ENCODE data around the gene SAP30L.

Gene SAP30L, protein sequence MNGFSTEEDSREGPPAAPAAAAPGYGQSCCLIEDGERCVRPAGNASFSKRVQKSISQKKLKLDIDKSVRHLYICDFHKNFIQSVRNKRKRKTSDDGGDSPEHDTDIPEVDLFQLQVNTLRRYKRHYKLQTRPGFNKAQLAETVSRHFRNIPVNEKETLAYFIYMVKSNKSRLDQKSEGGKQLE

DNA sequence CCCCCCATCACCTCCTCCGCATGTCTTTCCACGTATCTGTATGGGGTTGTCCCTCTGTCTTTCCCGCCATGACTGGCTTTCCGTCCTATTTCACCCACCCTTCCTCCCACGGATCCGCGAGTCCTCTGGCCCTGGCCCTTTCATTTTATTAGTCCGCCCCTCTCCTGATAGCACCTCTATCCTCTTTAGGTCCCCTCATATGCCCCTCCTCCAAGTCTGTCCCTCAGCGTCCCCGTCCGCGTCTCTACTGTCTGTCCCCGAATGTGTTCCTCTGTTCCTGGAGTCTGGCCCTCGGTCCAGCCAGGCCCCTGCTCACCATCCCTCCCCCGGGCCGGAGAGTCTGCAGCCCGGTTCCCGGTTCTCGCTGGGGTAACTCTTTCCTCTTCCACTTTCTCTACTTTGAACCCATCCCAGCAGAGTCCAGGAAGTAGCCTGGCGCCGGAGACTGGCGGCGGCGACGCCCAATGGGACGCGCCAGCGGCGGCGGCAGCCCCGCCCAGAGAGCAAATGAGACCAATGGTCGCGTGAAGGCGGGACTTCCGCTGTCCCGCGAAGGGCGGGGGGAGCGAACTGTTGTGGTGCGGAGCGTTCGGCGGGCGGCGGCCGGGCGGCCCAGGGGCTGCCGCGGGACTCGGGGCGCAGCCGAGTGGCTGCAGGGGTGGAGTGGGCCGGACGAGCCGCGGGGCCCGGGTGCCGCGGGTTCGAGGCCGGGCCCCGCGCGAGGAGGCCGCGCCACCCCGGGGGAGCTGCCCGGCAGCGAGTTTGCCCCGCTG, at the start of gene SAP30L:
Gene SAP30L, plus strand, starts transcription at position 576 of the 773 bp plus-strand sequence. CDS start 608 bp downstream, outside the sequence.
- DNase-seq, result peak; percentile 40 to 96 (median 91)

DNA sequence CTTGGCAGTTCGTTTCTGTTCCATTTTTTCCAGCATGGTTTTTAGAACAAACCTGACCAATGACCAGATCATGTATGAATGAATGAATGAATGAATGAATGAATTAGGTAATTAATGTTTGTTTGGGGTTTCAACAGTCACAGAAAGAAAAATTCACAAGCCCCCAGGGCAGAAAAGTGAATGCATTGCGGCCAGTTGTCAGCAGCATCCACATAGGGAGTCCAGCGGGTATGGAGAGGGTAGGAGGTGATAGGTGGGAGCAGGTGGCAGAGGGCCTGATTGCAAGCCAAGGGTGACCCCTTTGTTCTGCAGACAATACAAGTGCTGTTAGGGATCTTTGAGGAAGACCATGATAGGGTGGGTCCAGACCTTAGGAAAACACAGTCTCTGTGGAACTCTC, 49.7 kb upstream of the SAP30L start:
- no peak for DNase-seq

DNA sequence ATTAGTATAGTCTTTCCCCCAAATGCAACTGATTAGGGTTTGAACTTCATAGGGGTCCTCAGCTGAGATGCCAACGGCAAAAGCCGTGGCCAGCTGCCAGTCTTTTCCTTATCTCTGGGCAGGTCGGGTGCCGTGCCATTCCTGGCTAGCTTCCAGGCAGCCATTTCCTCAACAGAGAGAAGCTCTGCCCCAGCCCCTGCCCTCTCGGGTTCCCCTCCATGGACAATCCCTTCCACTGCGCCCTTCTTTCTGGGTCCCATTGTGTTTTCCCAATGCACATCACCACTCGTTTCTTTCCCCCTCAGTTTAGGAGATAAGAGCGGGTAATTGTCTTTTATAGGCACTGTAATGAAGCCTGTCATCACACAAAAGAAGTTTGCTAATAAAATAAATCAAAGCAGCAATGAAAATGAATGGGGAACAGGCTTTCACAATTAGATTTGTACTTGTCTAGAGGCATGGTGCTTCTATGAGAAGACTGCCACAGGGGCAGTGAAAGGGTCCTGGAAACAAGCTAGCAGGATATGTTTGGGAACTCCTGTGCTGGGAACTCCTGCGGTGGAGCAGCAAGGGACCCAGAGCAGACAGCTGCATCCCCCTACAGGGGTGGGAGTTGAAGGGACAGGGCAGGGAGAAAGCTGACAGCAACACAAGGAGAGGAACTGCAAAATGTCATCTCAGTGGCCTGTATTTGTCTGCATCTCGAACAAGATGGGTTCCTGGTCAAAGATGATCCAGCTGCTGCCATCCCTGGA, 48.0 kb upstream of the SAP30L start:
- DNase-seq, result no peak

DNA sequence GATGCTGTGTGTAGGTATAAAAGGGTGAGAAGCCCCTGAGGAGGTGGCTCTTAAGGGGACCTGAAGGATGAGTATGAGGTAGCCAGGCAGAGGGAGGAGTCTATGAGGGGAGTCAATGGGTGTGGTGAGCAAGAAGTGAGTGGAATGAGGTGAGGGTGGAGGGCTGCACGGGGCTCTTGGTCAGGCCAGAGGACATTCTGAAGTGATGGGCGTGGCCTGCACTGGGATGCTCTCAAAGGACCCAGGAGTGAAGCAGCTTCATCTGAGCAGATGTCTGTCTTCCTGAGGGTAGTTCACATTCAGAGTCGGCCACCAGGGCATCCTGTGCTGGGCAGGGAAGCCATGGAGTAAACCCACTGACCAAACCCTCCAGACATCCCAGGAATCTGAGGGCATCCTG, 45.1 kb upstream of the SAP30L start:
- no peak for DNase-seq

DNA sequence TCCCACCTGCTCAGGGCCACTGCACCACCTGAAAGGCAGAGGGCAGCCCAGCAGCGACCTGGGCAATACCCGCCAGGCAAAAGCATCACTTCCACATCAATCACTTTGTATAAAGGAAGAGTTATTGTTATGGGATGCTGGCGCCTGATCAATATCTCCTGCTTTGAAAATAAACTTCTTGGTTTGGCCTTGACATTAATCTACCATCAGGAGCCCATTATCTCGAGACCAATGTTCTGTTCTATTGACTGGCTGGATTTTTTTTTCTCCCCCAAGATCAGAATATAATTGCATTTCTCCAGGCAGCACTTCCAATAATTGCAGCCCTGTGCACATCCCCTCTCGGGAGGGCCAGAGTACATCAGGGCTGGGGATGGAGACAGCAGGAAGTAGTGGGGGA, 44.4 kb upstream of the SAP30L start:
- no peak for DNase-seq

DNA sequence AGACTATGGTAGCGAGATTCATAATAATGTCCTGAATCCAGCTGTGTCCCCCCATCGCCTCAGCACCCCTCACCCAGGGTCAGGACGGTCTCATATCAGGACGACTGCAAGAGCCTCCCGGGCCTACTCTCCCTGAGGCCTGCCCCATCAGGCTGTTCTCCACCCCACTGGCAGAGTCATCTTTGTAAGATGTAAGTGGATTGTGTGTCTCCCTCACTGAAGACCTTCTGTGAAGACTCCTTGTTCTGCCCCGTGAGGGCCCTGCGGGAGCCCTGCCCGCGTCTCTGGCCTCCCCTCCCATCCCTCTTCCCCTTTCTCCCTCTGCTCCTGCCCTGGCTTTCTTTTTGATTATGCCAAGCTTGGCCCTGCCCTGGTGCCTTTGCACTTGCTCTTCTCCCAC, 43.9 kb upstream of the SAP30L start:
- no peak for DNase-seq

DNA sequence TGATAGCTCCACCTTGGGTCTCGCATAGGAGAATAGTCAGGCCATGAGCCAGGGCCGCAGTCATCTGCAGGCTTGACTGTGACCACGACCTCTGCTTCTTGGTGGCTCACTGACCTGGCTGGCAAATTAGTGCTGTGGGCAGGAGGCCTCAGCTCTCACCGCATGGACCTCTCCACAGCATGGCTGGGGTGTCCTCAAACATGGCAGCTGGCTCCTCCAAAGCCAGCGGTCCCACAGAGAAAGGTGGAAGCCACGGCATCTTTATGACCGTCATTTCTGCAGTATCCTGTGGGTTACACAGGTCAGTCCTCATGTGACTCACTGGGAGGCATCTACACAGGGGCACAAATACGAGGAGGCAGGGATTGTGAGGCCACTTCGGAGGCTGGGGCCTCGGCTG, 43.2 kb upstream of the SAP30L start:
- DNase-seq, result no peak

DNA sequence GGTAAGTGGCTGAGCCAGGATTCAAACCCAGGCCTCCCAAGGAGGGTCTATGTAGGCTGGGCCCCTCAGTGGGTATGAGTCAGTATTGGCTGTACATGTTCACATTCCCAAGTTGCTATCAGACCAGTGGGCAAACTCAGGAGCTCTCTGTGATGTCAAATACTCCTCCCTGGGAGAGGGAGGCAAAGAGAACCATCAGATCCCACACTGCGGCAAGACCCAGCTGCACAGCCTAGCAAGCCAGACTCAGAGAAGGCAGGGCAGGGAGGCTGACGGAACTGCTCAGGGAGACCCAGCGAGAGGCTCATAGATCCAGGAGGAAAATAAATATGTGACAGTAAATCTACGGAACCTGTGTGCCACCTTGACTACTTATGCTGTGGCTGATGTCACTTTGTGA, 42.6 kb upstream of the SAP30L start:
- DNase-seq, result no peak

DNA sequence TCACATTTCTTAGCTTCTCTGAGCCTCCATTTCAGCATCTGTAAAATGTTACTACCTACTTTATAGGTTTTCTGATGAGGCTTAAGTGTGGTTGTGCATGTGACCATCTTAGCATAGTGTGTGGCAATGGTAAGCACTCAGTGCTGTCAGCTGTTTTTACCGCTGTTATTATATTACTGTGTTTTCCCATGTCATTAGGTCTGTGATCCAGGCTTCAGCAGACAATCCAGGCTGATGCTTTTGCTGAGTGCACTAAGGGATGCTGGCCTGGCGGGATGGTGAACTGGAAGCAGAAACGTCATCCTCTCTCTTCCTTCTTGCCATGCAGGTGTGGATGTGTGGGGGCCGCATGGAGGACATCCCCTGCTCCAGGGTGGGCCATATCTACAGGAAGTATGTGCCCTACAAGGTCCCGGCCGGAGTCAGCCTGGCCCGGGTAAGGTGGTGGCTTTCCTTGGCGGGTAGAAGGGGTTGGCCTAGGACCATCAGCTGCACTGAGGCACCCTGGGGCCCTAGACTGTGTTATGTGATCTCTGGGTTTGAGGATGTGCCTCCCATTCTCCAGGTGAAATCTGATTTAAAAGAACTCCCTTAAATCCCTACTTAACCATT, 41.9 kb upstream of the SAP30L start:
- DNase-seq, result no peak

DNA sequence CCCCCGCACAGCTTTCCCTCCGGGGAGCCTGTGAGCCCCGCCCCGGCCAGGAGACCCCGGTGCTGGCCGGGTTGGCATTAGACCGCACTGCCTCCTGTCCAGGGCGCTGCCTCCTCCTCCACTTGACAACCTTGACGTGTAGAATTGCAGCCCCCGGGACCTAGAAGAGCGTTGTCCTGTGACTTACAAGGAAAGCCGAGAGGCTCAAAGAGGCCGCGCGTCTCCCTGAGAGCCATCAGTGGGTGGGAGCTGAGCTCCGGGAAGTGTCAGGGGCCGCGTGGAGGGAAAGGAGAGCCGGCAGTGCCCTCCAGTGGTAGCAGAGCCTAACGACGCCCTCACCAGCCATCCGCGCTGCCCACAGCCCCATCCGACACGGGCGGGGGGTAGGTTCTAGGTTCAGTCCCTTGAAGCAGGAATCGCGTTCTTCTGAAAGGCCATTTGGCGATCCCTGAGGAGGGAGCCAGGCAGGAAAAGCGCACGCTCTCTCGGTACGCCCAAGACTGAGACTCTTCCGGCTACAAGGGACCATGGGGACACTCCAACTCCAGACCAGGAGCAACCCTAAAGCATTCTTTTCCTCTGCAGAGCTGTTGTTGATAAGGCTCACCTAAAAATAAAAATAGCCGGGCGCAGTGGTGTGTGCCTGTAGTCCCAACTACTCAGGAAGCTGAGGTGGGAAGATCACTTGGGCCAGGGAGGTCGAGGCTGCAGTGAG, 40.6 kb upstream of the SAP30L start:
- DNase-seq, result peak; percentile 7 to 70 (median 44)

DNA sequence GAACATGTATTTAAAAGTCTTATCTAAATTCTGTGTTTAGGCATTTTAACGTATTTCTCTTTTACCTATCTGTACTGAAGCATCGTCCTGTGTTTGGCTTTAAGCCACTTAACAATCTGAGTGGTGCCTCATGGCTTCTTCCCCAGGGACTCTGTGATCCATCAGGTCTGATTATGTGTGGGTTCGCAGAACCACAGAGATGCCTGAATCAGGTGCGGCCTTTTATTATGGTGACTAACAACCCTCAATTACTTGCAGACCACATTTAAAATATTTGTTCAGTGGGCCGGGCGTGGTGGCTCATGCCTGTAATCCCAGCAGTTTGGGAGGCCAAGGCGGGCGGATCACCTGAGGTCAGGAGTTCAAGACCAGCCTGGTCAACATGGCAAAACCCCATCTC, 39.6 kb upstream of the SAP30L start:
- no peak for DNase-seq

DNA sequence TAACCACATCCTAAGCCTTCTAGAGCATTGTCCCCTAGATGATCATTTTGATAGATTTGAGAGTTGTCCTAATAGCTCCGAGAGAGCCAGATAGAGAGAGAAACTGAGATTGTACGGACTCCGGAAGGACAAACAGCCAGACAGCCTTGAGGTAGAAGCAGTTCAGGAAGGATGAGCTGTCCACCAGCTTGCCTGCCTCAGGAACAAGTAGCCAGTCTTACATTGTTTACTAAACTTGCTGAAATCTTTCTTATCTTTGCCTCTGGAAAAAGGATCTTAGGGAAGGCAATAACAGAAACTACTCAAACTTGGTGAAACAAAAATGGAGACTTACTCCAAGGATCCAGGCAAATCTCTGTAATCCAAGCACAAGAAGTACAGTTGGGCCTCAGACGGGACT, 39.0 kb upstream of the SAP30L start:
- DNase-seq, result no peak

DNA sequence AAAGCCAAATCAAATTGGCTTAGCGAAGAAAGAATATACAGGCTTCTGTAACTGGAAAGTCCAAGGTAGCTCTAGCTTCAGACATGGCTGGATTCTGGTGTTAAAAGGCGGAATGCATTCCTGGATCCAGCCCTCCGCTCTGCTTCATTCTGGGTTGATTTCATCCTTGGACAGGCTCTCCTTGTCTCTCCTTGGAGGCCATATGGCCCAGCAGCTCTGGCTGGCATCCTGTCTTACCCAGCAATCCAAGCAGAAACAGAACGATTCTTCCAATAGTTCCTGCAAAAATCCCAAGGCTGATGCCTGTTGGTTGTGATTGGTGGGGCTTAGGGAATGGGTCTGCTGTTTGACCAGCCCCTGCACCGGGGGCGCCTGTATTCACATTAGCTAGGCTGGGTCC, 37.0 kb upstream of the SAP30L start:
- no peak for DNase-seq

DNA sequence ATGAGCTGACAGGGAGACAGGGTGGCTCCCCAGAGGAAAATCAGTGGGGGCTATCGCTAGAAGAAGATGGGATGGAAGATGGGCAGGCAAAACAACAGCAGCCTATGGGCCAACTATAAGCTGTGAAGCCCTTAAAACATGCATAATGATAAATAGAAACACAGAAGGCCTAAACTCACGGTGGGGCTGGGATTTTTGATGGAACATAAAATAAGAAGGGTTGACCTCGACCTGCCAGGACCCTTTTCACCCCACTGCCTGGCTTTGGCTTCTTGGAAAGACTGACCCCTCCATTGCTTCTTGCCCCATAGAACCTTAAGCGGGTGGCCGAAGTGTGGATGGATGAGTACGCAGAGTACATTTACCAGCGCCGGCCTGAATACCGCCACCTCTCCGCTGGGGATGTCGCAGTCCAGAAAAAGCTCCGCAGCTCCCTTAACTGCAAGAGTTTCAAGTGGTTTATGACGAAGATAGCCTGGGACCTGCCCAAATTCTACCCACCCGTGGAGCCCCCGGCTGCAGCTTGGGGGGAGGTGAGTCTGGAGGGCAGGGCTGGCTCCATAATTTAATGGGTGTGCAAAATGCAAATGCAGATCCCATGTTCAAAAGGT, 36.5 kb upstream of the SAP30L start:
- DNase-seq, result no peak

DNA sequence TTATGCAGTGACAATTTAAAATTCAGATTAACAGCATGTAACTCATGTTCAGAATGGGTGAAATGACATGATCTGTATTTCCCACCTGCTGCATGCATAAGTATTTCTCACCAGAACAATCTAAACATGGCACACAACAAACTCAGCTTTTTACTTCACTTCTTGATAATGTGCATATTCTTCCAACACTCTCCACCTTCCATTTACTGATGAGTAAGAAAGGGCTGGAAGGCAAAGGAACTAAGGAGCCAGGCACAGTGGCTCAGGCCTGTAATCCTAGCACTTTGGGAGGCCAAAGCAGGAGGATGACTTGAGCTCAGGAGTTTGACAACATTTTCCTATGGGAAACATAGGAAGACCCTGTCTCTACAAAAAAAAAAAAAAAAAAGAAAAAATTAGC, 35.8 kb upstream of the SAP30L start:
- no peak for DNase-seq

DNA sequence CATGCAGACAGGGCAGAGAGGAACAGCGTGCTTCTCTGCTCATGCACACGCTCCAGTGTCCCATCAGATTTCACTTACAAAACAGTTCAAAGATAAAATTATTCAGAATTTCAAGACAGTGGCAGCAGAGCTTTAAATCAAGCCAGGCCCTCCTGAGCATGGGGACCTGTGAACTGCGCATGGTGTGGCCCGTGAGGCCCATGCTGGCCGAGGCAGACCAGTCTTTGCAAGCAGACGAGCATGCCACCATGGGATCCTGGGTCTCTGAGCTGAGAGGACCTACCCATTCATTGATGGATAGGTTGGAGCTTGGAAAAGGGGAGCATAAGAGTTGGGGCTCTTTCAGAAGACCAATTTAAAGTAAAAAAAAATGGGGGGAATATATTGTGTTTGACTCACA, 35.0 kb upstream of the SAP30L start:
- DNase-seq, result no peak

DNA sequence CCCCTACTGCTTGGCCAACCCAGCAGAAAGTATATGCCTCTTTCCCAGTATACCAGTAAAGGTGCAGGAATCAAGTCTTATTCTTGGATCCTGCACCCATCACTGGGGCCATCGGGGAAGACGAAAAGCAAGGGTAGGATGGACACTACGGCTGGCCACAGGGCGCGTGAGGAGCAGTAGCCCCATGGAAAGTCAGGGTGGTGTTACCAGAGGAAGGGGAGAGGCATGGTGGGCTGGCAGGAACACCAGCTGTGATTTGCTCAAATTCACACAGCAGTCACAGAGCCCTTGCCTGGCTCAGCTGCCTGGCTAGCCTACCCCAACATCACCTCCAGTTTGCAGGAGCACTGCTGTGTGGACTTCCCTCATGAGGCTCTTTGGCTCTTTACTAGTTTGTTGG, 34.5 kb upstream of the SAP30L start:
- no peak for DNase-seq

DNA sequence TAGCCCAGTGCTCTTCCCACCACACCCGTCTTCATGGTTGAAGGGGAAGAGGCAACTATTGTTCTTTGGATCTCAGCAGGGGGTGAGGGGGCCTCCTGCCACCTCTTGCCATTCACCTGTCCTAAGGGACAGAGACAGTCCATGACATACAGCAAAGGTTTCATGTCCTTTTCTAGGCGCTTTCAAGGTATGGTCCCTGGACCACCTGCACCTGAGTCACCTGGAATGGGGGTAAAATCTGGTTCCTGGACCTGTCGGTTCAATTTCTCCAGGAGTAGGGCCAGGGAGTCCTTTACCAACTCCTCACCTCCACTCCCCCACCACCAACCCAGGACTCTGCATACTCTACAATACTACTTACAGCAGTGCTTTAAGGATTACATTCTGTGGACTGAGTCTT, 33.5 kb upstream of the SAP30L start:
- DNase-seq, result no peak

DNA sequence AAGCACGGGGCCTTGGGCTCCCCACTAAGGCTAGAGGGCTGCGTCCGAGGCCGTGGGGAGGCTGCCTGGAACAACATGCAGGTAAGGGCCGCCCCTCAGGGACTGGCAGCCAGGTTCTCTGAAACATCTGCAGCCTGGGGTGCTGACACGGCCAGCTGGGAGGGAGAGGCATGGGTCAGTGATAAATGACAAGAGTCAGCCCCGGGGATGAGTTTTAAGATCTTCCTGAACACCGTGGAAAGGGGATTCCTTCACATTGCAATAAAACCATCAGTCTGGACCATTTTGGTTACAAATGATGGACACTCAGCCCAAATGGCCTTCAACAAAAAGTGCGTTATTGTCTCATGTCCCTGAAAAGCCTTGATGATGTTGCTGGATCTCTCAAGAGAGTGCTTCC, 32.9 kb upstream of the SAP30L start:
- DNase-seq, result no peak

DNA sequence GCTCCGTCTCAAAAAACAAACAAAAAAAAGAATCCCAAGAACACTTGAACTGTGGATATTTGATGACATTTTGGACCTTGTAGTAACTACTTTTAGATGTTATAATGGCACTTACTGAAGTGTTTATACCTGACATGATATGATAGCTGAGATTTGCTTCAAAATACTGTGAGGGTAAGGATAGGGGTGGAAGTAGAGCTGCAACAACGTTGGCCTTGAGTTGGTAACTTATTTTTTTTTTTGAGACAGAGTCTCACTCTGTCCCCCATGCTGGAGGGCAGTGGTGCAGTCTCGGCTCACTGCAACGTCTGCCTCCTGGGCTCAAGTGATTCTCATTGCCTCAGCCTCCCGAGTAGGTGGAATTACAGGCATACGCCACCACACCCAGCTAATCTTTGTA, 30.7 kb upstream of the SAP30L start:
- no peak for DNase-seq

DNA sequence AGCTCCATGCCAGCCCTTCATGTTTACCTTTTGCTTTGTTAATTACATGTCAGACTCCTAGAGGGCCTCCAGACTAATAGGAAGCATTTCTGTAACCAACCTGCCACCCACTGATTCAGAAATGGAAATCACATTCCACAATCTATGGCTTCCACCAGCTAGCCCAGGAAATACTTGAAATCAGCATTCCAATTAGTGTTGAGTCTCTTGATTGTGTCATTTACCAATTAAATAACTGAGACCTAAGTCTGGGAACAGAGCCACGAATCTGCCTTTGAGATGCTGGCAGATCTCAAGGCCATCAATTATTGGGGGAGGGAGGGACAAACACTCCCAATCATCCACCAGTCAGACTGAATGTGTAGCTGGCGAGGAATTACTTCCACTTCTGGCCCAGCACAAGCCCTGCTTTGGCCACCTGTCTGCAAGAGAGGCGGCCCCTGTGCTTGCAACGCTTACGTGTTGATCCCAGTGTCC, 27.4 kb upstream of the SAP30L start:
- DNase-seq, result no peak

DNA sequence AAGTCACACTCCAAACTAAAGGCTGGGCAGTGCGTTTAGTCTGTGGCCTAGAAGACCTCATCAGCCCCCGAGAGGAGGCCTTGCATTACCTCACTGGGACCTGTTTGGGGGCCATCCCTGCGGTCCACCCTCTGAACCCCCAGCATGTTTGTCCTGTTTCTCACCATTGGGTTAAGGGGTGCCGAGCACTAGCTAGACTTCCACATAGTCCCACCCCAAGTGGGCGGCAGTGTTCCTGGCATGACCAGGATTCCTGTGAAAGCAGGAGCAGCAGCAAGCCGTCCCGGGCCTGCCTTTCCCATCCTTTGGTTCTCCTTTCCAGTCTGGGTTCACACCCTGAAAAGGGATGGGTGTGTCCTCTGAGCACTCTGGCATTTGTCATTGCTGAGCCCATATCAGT, 26.6 kb upstream of the SAP30L start:
- DNase-seq, result no peak
